ENCODE measurements around the gene SPATA6. TPM values are rescaled to one million over a fixed set of nuclear protein-coding genes. Genes with fewer than 3 reads are reported as not detected.

The SPATA6 gene
- total RNA-seq, 1 experiment from 2014 or later, result 2.7 TPM

- POLR2A ChIA-PET (ENCODE audit: low non-redundant PET), result no interaction called here
- intact Hi-C loops (cut with micrococcal nuclease; ENCODE audit: unreplicated experiment), result loop anchor here (5.0 kb wide), 1 partner anchor 389 kb away; no protein-coding TSS in a partner anchor
- H3K27ac ChIP-seq (ENCODE audit: low read depth, low read length, poor library complexity, severe bottlenecking), result no peak overlapping the region
- H3K4me1 ChIP-seq (ENCODE audit: insufficient read depth, low read length, poor library complexity, severe bottlenecking), result peaks cover 9% of the 10 kb centered on the region
- H3K27me3 ChIP-seq (replicated peaks; ENCODE audit: insufficient read depth, low read depth, low read length, poor library complexity), result no peaks in the 10 kb centered on the region
- H3K36me3 ChIP-seq (ENCODE audit: insufficient read depth, low read length, poor library complexity, severe bottlenecking), result no peaks in the 10 kb centered on the region
- no peak overlapping the region for H3K4me3 ChIP-seq (ENCODE audit: low read depth, low read length, poor library complexity, severe bottlenecking)
- H3K9me3 ChIP-seq (ENCODE audit: low read depth, low read length, poor library complexity, severe bottlenecking), result no peaks in the 10 kb centered on the region
- TF ChIP-seq EZH2 (IDR thresholded peaks at IDR 0.05; ENCODE audit: borderline replicate concordance, low read depth, low read length, poor library complexity, severe bottlenecking) (no peak), CTCF (conservative IDR thresholded peaks at IDR 0.05; ENCODE audit: low read depth, low read length) (no peak)
- BruUV-seq (replicated peaks), result no TSS peak
- no peak for DNase-seq (ENCODE audit: low spot score)
- CTCF ChIA-PET, result no interaction called here
These were observed 23.9 kb upstream of the SPATA6 start for GRCh38 chr1:48495911-48496310.

GRCh38 chr1:48495166-48495565 is 23.2 kb upstream of the SPATA6 start:
- intact Hi-C loops (cut with micrococcal nuclease; ENCODE audit: unreplicated experiment), result loop anchor here (5.0 kb wide), 1 partner anchor 388 kb away; no protein-coding TSS in a partner anchor
- ChIA-PET CTCF (no interaction called here), POLR2A (ENCODE audit: low non-redundant PET) (no interaction called here)
- no peak for TF ChIP-seq EZH2 (IDR thresholded peaks at IDR 0.05; ENCODE audit: borderline replicate concordance, low read depth, low read length, poor library complexity, severe bottlenecking)
- no peak for TF ChIP-seq CTCF (conservative IDR thresholded peaks at IDR 0.05; ENCODE audit: low read depth, low read length)
- BruUV-seq (replicated peaks), result no TSS peak
- Histone ChIP-seq H3K27me3 (replicated peaks; ENCODE audit: insufficient read depth, low read depth, low read length, poor library complexity) (no peaks in the 10 kb centered on the region), H3K36me3 (ENCODE audit: insufficient read depth, low read length, poor library complexity, severe bottlenecking) (no peaks in the 10 kb centered on the region), H3K4me3 (ENCODE audit: low read depth, low read length, poor library complexity, severe bottlenecking) (no peak overlapping the region), H3K9me3 (ENCODE audit: low read depth, low read length, poor library complexity, severe bottlenecking) (no peaks in the 10 kb centered on the region), H3K27ac (ENCODE audit: low read depth, low read length, poor library complexity, severe bottlenecking) (no peak overlapping the region), H3K4me1 (ENCODE audit: insufficient read depth, low read length, poor library complexity, severe bottlenecking) (peaks cover 9% of the 10 kb centered on the region)
- DNase-seq (ENCODE audit: low spot score), result no peak

- Histone ChIP-seq H3K27me3 (replicated peaks; ENCODE audit: insufficient read depth, low read depth, low read length, poor library complexity) (no peaks in the 10 kb centered on the region), H3K4me1 (ENCODE audit: insufficient read depth, low read length, poor library complexity, severe bottlenecking) (peaks cover 9% of the 10 kb centered on the region), H3K9me3 (ENCODE audit: low read depth, low read length, poor library complexity, severe bottlenecking) (no peaks in the 10 kb centered on the region), H3K27ac (ENCODE audit: low read depth, low read length, poor library complexity, severe bottlenecking) (no peak overlapping the region), H3K4me3 (ENCODE audit: low read depth, low read length, poor library complexity, severe bottlenecking) (no peak overlapping the region), H3K36me3 (ENCODE audit: insufficient read depth, low read length, poor library complexity, severe bottlenecking) (no peaks in the 10 kb centered on the region)
- DNase-seq (ENCODE audit: low spot score), result peak; percentile 84
- TF ChIP-seq EZH2 (IDR thresholded peaks at IDR 0.05; ENCODE audit: borderline replicate concordance, low read depth, low read length, poor library complexity, severe bottlenecking) (no peak), CTCF (conservative IDR thresholded peaks at IDR 0.05; ENCODE audit: low read depth, low read length) (no peak)
- ChIA-PET CTCF (no interaction called here), POLR2A (ENCODE audit: low non-redundant PET) (no interaction called here)
- intact Hi-C loops (cut with micrococcal nuclease; ENCODE audit: unreplicated experiment), result no loop called here
- no TSS peak for BruUV-seq (replicated peaks)
These were observed 22.2 kb upstream of the SPATA6 start for GRCh38 chr1:48493970-48494769.
